NCI-H1417 (cell line): ENCODE results near the gene COL1A1.

Source experiments
- DNase-seq, 3 experiments: peaks; one replicate each; lab custom pipeline; 2025; lab: John Stamatoyannopoulos, UW

The COL1A1 gene

GRCh38 chr17:50154604-50155003 lies 46.8 kb downstream of the COL1A1 start:
- DNase-seq, result no peak

- no peak for DNase-seq
Observed at GRCh38 chr17:50153650-50154575, 47.5 kb downstream of the COL1A1 start.

GRCh38 chr17:50152736-50153135 lies 48.7 kb downstream of the COL1A1 start:
- no peak for DNase-seq

GRCh38 chr17:50151937-50152547 lies 49.4 kb downstream of the COL1A1 start:
- peak; percentile 77 to 91 (median 88) for DNase-seq

- peak; percentile 87 to 89 (median 87) for DNase-seq
Observed at GRCh38 chr17:50151041-50151936, 50.1 kb downstream of the COL1A1 start.

- no peak for DNase-seq
Observed at GRCh38 chr17:50150354-50151040, 50.9 kb downstream of the COL1A1 start, which contains the start of gene PPP1R9B. PPP1R9B (minus strand) TSS chr17:50150677; CDS start chr17:50150513, 164 bp downstream.

GRCh38 chr17:50149417-50150353 lies 51.7 kb downstream of the COL1A1 start:
- peak; percentile 29 to 71 (median 65) for DNase-seq

- peak in 1 of 3 experiments; percentile 33 for DNase-seq
Observed at GRCh38 chr17:50149091-50149416, 52.4 kb downstream of the COL1A1 start.

- peak in 1 of 3 experiments; percentile 31 for DNase-seq
Observed at GRCh38 chr17:50148226-50149090, 53.0 kb downstream of the COL1A1 start.

GRCh38 chr17:50147841-50148225 lies 53.6 kb downstream of the COL1A1 start:
- no peak for DNase-seq

- DNase-seq, result no peak
Observed at GRCh38 chr17:50146927-50147665, 54.3 kb downstream of the COL1A1 start.

- DNase-seq, result no peak
Observed at GRCh38 chr17:50146230-50146926, 55.1 kb downstream of the COL1A1 start.

- no peak for DNase-seq
Observed at GRCh38 chr17:50145532-50146229, 55.8 kb downstream of the COL1A1 start.

- DNase-seq, result no peak
Observed at GRCh38 chr17:50144845-50145531, 56.4 kb downstream of the COL1A1 start.

- no peak for DNase-seq
Observed at GRCh38 chr17:50144355-50144754, 57.1 kb downstream of the COL1A1 start.

- no peak for DNase-seq
Observed at GRCh38 chr17:50143461-50144176, 57.8 kb downstream of the COL1A1 start.
